ENCODE results near the gene MPI.

The MPI gene, protein sequence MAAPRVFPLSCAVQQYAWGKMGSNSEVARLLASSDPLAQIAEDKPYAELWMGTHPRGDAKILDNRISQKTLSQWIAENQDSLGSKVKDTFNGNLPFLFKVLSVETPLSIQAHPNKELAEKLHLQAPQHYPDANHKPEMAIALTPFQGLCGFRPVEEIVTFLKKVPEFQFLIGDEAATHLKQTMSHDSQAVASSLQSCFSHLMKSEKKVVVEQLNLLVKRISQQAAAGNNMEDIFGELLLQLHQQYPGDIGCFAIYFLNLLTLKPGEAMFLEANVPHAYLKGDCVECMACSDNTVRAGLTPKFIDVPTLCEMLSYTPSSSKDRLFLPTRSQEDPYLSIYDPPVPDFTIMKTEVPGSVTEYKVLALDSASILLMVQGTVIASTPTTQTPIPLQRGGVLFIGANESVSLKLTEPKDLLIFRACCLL

DNA sequence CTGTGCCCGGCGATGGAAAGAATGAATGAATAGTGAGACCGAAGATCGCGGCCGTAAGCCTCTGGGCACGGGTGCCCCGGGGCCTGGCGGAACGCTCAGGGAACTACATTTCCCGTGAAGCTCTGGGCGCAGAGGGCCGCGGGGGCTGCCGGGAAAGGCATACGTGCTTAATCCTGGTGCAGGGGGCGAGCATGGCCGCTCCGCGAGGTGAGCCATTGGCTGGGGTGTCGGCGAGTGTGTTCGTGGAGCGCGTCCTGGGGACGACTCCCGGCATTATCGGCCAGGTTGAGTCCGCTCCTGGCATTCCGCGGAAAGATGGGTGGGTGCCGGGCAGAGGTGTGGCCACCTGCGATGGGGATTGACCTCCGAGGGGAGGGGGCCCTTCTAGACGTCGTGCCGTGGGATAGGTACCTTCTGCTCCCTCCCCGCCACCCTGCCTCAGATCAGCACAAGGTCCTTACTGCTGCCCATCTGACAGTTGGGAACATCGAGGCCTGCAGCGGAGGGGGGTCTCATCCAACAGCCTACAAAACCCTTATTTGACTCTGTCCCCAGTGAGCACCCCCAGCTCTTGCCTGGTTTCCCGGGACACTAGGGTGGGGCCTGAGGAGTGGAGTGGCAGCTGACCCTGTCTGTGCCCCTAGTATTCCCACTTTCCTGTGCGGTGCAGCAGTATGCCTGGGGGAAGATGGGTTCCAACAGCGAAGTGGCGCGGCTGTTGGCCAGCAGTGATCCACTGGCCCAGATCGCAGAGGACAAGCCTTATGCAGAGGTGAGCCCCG lies at the start of gene MPI:
Gene MPI (plus strand): TSS at position 160 of the 782 bp plus-strand sequence. CDS start 32 bp downstream, at position 192.
- DNase-seq, result peak; percentile 42

DNA sequence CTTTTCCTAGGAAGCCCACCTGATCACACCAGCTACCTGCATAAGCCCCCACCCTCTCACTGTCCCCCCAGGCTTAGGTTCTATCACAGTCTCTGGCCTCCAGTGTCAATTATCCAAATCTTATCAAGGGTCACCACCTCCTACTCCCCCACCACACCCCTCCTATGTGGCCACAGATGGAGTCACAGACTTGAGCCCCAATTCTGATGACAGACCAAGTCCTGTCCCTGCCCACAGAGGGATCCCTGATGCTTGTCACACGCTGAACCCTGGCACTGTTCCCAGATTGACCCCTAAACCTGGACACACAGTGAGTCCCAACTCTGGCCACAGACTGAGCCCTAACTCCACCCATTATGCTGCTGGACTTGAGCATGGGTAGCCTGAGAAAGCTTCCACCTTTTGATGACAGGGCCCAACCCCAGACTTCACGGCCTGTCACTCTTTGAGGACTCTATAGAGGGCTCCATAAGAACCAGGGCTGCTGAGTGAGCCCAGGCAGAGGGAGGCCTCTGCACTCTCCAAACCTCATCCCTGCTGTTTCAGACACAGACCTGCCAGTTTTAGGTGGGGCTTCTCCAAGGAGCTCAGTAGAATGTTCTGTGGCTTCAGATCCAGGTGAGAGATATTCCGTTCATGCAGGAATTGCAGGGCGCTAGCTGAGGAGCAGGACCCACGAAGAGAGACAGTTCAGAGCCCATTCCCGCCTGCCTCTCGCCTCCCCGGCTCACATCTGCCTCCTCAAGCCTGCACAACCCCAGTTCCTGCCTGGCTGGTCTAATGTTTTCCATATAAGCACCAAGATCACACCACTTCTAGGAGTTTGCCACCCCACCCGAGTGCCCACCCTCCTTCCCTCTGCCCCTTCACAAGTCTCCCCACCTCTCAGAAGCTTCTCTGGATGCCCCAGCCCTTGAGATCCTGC lies 48.7 kb upstream of the MPI start:
- no peak for DNase-seq

DNA sequence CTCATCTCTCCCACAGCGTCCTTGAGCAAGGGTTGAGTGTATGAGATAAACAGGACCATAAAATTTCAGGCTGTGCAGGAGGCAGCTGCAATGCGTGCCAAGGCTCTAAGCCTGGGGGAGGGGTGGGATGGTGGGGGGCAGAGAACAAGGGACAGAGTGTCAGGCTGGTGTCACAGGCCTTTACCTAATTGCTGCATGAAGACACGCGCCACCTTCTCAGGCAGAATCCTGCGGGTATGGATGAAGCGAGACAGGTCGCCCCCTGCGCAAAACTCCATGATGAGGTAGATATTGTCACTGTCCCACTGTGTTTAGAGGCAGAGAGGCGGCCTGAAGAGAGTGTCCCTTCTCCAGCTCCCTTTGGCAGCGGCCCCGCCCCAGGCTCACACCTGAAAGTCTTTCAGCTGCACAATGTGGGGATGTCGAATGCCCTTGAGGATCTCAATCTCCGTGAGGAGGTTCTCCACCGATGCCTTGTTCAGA lies 47.9 kb upstream of the MPI start:
- DNase-seq, result no peak

DNA sequence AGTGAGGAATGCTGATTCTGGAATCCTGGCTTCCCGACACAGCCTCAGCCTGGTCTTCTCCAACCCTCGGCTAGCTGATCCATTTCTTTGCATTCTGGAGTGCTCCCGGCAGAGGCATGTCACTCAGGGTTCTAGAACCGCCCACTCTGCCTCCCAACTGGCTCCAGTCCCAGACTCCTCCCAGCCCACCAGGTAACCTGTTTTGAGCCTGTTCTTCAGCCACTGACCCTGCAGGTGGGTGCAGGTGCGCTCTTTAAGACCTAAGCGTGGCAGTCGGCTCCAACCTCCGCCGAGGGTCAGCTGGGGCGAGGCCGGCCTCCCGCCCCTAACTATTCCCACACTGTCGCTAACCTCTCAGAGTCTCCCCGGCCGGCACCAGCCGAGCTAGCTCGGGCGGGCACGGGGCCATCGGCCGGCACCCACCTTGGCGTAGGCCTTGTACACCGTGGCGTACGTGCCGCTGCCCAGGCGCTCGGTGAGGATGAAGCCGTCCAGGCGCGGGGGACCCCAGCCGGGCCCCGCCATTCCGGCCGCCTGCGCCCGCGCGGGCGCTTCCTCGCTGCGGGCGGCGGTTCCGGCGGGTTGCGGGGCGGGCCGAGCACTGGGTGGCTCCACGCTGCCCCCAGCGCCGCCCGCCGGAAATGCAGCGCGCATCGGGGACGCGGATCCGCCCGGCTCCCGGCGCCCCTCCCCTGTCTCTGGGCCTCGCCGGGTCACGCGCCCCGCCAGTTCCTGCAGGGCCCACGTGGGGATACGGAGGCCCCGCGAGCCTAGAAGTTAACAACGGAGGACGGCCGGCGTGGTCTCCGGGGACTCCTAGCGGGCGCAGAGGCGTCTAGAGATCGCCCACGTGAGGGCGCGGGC lies 47.0 kb upstream of the MPI start, which contains the start of gene ULK3:
Gene ULK3 (minus strand): TSS at position 576 of the 864 bp plus-strand sequence. CDS start 51 bp downstream, at position 525.
- DNase-seq, result peak; percentile 61

DNA sequence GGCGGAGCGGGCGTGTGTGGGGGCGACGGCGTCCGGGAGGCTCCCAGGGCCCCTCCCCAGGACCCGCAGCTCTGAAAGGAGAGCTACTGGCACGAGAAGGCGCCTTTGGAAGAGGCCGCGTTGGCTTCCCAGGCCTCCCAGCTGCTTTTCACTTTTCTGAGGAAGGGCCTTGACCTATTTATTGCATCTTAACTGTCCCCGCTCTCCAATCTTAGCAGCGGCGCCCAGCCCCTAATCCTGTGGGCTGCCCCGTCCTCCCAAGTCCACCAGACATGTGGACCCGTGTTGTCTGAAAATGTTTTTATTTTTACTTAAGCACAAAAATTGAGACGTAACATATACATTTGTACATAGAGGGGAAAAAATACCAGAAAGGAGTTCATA lies 46.4 kb upstream of the MPI start:
- no peak for DNase-seq

DNA sequence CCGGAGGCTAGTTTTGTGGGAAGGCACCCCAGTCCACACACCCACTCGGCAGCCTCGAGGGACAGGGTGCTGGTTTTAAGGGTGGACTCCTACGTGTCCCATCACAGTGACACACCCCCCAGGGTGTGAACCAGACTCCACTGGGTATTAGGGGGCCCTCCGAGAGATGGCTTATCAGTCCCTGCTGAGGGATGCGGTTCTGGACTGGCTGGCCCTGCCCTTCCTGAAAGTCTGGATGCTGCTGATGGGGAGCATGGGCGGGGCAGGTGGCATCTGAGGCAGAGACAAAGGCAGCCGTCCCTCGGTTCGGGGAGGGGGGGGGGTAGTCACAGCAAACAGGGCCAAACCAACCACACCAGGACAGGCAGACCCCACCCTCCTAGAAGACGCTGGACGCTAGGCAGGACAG lies 45.9 kb upstream of the MPI start:
- DNase-seq, result no peak

DNA sequence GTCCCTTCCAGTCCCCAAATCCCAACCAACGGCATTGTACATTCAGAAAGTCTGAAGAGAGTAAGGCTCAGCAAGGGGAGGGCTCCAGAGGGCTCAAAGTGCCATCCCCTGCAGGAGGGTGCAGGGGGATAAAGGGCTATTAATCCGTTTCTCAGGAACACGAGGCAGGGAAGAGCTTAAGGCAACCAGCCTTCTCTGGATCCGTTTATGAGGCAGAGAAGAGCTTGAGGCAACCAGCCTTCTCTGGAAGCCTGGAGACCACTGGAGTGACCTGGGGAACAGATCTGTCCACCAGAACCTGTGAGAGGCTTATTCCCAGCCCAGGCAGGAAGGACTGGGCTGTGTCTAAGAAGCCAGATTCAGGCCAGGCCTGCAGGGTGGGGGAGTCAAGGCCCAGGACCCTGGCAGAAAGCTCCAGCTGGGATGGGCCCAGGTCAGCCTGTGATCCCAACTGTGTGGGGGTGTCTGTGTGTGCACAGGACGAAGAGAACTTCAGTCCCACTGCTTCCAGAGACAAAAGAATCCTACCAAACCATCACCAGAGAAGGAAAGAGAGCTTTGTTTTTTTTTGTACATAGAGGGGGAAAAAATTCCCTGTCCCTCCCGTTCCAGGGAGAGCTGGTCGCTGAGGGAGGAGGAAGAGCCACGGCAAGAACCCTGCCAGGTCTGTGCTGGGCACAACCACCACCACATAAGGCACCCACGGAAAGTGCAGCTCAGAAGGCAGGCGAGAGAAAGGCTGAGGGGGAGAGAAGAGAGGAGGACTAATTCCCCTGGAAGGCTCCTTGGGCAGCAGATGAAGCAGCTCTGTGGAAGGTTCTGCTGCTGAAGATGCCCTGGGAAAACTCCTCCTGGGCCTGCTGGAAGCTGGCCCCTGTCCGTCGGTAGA lies 45.3 kb upstream of the MPI start:
- DNase-seq, result no peak

DNA sequence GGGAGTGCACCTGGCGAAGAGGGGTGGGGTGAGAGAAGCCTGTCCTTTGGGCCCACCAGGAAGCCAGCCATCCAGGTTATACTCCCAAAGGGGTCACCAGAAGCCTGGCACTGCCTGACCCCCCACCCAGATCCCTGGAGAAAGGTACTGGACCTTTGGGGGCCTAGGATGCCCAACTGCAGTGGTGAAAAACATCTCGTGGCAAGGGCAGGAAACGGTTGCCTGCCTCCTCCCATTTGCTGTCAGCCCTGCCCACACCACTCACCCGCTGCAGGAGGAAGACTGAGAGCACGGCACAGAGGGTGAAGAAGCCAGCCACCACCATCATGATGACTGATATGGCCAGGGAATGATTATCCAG lies 44.7 kb upstream of the MPI start:
- DNase-seq, result no peak

DNA sequence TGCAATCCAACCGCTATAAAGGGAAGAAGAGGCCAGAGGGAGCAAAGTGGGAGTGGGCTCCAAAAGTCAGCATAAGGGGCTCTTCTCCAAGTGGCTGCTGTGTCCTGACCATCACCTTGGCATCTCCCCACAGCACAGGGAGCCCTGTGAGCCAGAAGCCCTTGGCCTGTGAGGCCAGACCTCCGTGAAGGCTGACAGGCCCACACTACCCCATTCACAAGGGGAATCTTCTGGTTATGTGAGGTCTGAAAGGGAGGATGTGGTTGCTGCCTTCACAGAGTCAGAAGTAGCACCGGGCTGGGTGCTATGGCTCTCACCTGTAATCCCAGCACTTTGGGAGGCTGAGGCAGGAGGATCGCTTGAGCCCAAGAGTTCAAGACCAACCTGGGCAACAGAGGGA lies 44.3 kb upstream of the MPI start:
- DNase-seq, result no peak

DNA sequence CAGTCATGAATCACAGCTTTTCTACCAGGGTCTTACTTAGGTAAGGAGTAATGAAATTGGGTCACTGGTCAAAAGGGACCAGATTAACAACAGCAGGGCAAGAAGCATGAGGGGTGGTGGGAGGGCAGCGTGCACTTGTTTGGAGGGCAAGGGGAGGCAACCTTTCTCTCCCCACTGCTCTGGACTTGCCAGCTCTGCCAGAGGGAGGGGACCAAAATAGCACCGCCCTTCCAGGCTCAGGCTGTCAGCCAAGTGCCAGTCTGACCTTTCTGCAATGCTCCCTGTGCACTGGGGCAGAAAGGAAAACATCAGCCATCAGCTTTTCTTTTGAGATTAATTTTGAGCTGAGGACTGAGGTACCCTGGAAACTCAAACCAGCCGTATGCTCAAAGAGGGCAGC lies 42.4 kb upstream of the MPI start:
- DNase-seq, result no peak

DNA sequence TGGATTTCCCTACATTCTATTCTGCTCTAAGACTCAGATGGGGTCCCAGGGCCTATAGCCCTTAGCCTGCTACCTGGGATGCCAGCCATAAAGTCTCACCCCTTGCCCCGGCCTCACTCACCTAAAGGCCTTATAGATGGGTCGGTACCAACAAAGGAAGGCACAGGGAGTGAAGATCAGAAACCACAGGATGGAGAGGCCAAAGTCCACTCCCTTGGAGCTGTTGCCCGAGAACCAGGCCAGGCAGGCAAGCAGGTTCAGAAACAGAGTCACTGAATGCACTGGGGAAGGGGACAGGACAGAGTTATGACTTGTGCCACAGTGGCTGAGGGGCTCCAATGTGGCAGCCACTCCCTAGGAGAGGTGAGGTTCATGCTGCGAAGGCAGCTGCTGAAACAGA lies 39.4 kb upstream of the MPI start:
- DNase-seq, result no peak

DNA sequence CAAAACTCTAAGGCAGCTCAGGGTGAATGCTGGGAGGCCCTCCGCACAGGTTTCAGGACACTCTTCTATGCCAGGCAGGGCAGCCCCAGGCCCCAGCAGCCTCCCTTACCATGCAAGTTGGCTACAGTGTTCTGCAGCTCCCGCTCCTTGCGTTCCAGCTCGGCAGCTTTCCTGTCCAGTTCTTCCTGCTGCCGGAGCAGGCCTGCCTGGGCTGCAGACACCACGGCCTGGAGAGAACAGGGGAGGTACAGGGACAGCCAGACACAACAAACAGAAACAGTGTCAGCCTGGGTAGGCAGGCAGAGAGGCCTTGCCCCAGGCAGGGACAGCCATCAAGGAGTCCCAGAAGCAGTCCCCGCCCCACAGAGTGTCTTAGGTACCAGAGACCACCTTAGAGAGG lies 37.9 kb upstream of the MPI start:
- DNase-seq, result no peak

DNA sequence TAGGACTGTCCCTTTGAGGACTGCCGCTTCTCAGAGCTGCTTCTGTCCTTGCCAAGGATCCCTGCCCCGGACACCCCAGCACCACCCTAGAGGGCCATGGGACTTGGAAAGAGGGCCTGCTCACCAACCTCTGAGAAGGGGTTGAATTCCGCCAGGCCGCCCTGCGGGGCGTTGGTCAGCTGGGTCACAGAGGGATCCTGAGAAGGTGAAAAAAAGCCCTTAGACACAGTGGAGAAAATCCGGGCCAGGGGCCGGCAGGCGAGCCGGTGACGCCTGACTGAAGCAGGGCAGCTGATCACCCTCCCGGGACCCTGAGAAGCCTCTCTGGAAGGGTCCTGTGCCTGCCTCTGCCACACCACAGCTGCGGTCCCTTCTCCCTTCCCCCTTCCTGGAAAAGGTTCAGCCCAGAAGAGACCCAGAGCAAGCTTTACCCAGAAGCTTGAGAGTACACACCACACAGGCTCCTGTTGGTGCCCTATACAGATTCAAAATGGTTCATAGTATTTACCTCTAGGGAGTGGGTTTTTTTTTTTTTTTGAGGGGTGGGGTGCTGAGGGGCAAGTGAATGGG lies 35.3 kb upstream of the MPI start:
- DNase-seq, result no peak

DNA sequence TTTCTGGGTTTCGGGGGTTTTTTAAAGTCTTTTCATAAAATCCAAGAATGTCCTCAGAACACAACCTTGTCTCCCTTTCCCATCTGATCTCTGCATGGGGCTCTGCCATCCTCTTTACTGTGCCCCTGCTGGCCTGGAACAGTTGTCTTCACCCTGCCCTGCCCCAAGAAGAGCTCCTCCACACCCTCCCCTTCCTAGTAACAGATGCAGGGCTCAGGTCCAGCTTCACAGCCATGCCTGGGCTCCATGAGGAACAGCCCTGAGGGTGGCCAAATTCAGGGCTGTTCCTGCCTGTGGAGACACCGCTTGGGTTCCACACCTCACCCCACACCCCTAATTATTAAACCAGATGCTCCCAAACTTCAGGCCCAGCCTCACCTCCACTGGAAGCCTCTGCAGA lies 34.0 kb upstream of the MPI start:
- no peak for DNase-seq

DNA sequence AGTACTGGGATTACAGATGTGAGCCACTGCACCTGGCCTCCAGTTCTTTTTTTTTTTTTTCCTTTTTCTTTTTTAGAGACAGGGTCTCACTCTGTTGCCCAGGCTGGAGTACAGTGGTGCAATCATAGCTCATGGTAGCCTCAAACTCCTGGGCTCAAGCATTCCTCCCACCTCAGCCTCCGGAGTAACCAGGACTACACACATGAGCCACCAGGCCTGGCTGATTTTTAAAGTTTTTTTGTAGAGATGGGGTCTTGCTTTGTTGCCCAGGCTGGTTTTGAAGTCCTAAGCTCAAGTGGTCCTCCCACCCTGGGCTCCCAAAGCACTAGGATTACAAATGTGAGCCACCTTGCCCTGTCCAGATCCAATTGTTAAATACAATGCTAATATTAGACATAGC lies 33.3 kb upstream of the MPI start:
- no peak for DNase-seq

DNA sequence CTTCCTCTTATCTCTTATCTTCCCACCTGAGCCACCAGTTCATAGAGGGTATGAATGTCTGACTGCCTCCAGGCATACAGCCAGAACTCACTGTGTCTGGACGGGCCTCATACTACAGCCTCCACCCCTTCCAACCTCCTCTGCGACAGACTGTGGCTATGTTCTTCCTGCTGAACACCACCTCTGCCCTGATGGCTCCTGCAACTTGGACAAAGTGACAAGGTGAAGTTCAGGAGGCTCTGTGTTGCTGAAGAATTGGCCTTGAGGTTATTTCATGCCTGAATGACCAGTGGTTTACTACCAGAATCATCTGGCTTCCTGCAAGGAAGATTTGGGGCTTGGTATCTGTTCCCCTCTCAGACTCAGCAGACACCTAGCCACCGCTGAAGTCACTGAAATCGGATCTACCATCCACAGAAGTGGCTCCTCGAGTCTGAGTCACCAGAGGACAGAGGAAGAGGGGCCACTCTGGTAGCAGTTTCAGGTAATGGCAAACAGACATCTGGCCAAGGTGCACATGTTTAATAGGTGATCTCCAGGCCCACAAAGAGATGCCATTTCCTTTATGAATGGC lies 32.7 kb upstream of the MPI start:
- no peak for DNase-seq

DNA sequence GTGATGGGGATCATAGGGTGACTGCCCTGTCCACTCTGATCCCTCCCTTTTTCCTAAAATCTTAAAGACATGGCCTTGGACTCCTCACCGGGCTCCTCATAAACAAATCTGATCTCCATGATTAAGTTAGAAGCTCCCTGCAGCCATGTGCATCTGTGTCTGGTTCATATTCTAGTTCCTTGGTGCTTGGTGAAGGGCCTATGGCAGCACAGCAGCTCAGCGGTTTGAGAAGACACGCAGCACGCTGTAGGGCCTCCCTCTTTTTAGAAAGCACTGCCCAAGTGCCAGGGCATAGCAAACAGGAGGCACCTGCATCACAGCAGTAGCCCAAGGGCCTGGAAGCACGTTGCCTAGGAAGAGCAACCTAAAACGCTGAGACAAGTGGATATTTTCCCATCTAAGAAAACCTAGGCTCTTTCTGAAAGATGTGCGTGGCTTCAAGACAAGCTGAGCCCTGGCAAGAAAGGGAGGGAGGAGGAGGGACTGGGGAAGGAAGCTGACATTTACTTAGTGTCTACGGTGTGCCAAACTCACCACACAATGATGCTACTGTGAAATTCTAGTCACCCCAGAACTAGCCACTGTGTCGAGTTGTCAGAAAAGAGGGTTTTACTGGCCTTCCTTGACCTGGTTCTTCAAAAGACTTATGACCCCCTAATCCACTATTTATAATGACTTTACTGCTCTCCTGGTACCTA lies 32.0 kb upstream of the MPI start:
- DNase-seq, result no peak

DNA sequence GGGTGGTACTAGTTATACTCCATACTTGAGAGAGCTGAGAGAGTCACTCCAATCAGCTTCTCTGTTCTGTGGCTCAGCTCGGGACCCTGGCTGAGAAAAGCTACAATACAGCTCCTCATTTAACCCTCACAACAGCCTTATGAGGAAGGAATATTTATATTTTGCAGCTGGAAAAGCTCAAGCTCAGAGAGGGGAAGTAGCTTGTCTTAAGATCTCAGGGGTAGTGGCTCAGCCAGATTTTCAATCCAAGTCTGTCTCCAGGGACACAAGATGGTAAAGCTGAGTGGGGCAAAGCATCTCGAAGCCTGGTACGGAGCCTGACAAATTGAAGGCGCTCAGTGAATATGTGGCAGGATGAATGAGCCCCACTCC lies 31.5 kb upstream of the MPI start:
- no peak for DNase-seq

DNA sequence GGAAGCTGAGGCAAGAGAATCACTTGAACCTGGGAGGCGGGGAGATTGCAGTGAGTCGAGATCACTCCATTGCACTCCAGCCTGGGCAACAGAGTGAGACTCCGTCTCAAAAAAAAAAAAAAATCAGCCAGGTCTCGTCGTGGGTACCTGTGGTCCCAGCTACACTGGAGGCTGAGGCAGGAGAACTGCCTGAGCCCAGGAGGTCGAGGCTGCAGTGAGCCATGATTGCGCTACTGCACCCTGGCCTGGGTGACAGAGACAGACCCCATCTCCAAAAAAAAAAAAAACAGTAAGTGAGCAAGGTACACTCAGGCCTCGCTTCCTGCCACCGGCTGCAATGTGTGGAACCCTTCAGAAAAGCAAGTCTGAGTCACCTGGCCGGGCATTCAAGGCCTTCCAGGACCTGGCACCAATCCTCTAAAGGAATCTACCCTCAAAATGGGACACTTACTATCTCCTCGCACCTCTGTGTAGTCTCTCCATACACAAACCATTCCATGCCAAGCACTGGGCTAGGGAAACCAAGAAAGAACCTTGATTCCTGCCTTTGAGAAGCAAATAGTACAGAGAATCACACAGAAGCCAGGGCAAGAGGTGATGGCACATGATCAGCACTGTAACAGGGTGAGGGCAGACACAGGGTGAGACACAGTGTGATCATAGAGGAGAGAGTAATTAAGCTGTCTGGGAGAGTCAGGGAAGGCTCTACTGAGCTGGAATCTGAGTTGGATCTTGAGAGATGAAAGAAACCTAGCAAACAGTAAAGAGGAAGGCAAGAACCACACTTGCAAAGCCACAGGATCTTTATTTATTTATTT lies 26.4 kb upstream of the MPI start:
- no peak for DNase-seq

Data from NCI-H2107 (cell line).